Body of pancreas (tissue), 4 donors: Measurements from ENCODE around the gene PSME2.

ENCODE experiments used
- CTCF ChIP-seq, 7 experiments: fragments of 450-650 bp in 4 of 7; fragments of 200-600 bp in 3 of 7; sonication (generic) in 3 of 7; IDR thresholded peaks; one replicate each; pipeline ENCODE4 v1.5.1; 2016 to 2019; ENCODE audit warnings: antibody characterized with exemption in 7 of 7
- POLR2A ChIP-seq, 3 donors: fragments of 450-650 bp; IDR thresholded peaks; one replicate each; pipeline ENCODE4 v1.6.1; 2016; ENCODE audit warnings: antibody characterized with exemption in 3 of 3, mild to moderate bottlenecking in 2 of 3

GRCh38 chr14:24172871-24173281 lies 26.5 kb upstream of the PSME2 start:
- no peak for TF ChIP-seq CTCF (IDR thresholded peaks at IDR 0.05)
- no peak for TF ChIP-seq POLR2A (IDR thresholded peaks at IDR 0.05)
